GM20431 (cell line): ENCODE measurements around the gene AFTPH.

Experiments used
- in situ Hi-C: fragments of 300-500 bp; cut with MseI, MboI; formaldehyde crosslinking; loops from one replicate; pipeline ENCODE4 v1.15.0; 2020; ENCODE audit warnings: low sequenced_read_pairs; ENCODE audit not compliant: unreplicated experiment

Gene AFTPH

DNA sequence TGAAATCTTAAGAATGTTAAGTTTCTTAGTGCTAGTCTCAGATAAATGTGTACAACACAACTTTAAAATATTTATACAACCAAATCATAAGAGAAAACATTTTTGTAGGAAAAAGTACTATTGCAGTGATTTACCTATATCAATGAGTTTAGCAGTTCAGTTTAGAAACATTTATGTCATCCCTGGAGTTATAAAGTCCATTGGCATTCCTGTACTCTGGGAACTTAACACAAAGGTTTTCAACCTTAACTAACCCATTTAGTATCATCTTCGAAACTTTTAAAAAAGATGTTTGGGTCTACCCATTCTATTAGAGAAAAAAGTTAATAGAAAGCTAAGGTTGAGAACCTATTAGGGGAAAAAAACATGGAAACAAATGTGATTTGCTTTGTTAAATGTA lies 10.9 kb downstream of the AFTPH start:
- in situ Hi-C loops: no loop called here

DNA sequence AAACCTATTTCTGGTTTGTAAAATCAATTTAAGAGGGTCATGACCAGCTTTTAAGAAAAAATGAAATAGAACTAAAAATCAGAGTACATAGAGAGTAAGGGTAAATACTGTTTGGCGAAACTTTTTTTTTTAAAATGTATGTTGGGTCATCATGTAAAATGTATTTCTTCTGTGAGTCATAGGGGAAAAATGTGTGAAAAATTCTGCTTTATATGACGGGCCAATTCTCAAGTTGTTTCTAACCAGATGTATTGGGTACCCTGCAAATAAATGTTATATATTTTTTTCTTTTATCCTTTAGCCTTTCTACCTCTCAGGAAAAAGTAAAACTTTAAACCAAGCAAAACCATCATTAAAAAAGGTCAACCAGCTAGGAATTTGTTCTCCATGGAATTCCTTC lies 13.9 kb downstream of the AFTPH start:
- in situ Hi-C loops: no loop called here

DNA sequence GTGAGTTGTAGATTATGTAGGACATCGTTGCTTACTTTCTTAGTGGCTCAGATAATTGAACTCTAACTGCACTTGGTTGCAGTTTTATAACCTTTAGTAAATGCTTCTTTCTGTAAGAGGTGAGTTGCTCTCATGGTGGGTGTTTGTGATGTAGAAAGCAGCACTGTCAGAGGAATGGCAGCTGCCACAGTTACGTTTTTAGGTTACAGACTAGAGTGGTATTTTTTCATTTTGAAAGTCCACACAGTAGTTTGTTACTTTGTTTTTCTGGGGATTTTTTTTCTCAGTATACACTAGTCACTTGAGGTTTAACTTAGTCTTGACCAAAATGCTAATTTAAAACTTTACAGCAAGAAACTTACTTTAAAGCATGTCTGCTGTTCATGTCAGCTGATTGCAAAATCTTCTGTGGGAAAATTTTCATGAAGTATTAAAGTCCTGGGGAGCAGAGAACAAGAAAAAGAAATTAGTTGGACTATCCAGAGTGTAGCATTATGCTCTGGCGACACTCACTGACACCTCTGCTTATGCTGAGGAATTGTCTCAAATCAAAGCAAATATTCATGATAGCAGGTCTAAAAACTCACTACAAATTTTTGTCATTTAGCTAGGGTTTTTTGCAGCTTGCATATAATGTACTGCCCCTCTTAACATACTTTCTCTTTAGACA lies 14.8 kb downstream of the AFTPH start:
- in situ Hi-C loops: no loop called here

DNA sequence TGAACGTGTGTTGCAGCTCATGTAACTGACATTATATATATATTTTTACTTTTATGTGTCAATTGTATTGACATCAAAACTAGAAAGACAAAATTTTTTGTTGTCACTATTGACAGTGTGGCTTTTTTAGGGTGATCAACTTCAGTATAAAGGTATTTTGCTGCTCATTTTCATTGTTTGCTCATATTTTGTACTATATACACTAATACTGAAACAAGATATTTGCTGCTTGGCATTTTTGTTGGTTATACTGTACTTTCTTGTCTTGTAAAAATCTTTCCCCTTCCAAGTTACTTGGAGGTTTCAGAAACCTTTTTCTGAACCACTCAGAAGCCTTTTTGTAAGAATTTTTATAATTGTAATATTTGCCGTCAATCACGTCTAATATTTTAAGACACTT lies 16.5 kb downstream of the AFTPH start:
- in situ Hi-C loops: no loop called here

DNA sequence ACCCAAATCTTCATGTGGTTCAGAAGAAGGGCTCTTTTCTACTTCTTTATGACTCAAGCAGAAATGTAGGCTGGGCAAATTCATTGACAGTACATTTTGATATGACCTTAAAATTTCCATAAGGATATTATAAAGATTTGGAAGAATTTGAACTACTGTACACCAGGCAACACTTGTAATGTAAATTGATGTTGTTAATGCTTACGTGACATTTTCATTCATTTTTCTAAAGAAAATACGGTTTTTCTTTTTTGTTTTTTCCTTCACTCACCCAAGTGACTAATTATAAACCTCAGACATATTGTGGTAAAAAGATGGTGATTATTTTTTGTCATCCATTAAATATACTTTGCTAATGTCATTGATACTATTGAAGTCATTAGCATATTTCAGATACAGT lies 17.4 kb downstream of the AFTPH start:
- in situ Hi-C loops: no loop called here

DNA sequence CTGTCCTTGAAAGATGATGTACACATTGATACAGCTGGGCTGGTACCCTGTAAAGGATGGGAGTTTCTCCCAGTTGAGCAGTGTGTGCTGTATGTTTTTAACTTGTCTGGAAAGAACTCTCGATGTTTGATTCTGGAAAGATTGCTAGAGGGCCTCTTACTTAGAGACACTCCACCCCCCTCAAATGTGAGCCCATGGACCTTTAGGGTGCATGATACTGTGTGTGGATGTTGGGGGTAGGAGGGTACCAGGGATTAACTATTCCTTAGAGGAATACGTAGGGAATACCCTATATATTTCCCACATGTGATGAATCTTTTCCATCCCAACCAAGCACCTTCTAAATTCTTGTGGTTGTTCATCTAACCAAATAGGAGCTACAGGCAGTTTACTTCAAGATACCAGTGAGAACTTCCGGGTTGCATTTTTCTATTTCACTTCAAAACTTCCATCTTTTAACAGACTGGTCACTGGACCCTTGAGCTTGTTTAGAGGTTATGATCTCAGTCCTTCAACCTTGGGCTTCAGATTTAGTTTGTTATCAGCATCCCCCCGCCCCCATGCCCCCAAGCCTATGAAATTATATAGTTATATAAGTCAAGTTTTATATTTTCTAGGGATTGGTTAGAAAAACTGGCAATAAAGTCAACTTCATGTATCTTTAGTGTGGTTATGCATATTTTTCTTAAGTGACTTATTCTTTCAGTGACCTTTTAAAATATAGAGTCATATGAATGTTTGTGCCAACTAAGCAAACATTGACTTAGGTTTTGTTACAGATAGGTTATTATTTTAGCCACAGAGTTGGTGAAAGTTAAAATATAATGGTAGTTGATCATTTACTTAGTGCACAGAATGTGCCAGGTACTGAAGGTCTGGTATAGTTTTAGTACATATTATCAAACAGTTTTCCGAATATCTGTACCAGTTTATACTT lies 18.2 kb downstream of the AFTPH start:
- in situ Hi-C loops: no loop called here

DNA sequence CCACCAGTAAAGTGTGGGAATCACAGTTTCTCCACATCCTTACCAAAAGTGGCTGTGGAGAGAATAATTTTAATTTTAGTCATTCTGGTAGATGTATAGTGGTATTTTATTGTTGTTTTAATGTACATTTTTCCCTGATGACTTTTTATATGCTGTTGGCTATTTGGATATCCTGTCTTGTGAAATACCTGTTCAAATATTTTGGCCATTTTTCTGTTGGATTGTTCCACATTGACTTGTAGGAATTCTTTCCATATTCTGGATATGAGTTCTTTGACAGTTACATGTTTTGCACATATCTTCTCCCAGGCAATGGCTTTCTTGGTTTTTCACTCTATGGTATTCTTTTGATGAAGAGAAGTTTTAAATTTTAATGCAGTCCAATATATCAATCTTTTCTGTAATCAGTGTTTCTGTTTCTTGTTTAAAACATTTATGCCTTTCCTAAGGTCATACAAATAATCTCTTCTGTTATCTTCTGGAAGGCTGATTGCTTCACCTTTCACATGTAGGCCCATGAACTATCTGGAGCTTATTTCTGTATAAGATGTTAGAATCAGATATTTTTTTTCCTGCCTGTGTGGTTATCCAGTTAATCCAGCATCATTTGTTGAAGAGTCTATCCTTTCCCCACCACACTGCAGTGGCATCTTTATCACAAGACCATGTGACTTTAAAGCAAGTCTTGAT lies 19.0 kb downstream of the AFTPH start:
- in situ Hi-C loops: no loop called here

DNA sequence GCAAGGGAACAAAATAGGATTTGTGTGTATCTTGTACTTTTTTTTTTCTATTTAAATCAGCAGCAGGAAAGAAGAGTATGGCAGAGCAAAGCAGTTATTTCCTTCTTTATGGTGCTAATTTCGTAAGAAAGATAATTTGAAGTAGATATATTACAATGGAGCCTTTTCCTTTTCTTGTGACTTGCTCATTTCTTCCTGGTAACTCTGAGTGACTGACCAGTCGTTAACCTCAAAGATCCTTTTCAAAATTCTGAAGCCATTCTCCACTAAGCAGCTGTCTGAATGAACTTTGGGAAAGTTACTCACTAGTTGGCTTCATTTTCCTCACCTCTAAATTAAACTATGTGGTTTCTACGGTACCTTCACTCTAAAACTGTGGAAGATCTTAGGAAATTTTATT lies 24.6 kb downstream of the AFTPH start:
- in situ Hi-C loops: no loop called here

DNA sequence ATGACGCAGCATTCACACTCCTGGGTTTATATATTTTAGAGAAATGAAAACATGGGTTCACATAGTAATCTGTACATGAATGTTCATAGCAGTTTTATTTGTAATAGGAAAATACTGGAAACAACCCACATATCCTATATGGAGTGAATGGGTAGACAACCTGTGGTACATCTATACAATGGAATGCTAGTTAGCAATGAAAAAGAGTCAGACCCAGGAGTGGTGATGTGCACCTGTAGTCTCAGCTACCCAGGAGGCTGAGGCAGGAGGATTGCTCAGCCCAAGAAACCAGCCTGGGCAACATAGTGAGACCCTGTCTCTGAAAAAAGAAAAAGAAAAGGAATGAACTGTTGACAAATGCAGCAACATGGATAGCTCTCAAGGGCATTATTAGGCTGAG lies 25.9 kb downstream of the AFTPH start:
- in situ Hi-C loops: no loop called here

DNA sequence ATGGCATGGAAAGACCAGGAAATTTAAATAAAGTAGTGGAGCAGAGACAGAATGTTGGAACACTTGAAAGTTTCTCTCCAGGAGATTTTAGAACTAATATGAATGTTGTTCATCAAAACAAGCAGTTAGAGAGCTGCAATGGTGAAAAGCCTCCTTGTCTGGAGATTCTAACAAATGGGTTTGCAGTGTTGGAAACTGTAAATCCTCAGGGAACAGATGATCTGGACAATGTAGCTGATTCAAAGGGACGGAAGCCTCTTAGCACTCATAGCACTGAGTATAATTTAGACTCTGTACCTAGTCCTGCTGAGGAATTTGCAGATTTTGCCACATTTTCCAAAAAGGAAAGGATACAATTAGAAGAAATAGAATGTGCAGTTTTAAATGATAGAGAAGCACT lies 27.7 kb downstream of the AFTPH start:
- in situ Hi-C loops: no loop called here

DNA sequence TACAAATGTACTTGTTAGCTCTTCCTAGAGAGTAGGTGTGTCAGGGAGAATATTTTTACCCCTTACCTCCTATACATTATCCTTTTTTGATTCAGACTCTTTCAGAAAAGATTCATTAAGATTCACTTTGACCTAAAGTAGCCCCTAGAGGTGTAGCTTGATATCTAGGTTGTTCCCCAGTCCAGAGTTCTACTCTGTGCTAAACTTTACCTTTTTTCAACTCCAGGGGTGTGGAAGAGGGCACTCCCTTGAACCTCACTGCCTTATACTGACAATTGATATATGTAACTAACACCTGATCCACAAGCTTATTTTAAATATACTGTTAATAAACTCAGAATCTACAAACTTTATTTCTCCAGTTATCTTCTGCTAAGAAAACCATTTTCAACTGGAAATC lies 30.0 kb downstream of the AFTPH start:
- in situ Hi-C loops: no loop called here

DNA sequence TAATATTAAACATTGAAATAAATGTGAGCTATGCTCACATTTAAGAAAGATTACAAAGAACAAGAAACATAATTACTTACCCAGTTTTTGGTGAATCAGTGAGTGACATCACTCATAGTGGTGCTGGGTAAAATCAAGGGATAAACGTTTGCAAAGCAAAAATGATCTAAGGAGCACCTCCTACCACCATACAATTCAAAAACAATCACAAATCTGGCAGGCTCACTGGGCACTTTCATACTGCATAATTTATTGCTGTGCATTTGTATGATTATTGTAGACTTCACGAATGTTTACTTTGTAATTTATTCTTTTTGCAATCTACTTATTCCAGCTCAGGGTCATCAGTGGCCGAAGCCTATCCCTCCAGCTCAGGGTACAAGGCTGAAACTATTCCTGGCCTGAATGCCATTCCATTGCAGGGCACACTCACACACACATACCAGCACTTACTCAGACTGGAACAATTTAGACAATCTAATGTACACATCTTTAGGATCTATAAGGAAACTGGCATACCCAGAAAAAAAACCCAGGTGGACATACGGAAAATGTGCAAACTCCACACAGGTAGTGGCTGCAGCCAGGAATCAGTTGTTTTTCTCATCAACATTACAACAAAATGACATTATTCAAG lies 34.4 kb downstream of the AFTPH start:
- in situ Hi-C loops: no loop called here

DNA sequence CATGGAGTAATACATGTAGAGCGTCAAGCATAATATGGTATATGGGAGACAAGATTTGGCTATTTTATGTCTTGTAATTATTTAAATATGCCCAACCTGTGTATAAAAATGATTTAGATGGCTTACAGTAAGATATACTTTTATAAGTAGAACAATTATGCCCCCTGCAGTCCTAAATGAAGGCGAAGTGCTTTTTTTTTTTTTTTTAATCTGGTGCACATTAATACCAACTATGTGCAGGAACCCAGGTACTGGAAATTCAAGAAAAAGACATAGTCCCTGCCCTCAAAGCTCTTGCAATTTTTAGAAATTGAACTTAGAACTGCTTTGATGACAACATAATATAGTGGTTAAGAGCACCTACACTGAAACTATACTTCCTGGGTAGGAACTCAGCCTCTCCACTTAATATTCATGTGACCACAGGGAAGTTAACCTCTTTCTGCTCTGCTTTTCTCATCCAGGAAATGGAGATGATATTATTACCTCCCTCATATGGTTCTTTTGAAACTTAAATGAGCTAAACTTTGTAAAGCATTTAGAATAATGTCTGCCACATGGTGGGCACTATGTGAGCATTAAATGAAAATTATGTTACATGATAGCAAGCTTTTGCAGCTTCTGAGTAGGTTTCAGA lies 38.1 kb downstream of the AFTPH start:
- in situ Hi-C loops: no loop called here

DNA sequence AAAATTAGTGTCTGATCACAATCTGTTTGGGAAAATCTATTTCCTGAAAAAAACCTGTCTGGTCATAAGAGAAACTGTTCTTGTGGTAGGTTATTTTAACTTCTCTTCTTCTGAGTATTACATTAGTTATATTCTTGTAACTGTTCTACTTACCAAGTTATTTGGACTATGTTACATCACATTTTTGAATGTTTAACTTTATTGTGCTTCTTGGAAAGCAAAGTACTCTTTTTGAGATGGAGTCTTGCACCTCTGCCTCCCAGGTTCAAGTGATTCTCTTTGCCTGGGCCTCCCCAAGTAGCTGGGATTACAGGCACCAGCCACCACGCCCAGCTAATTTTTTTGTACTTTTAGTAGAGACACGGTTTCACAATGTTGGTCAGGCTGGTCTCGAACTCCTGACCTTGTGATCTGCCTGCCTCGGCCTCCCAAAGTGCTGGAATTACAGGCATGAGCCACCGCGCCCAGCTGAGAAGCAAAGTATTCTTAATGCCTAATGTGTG lies 39.4 kb downstream of the AFTPH start:
- in situ Hi-C loops: no loop called here

DNA sequence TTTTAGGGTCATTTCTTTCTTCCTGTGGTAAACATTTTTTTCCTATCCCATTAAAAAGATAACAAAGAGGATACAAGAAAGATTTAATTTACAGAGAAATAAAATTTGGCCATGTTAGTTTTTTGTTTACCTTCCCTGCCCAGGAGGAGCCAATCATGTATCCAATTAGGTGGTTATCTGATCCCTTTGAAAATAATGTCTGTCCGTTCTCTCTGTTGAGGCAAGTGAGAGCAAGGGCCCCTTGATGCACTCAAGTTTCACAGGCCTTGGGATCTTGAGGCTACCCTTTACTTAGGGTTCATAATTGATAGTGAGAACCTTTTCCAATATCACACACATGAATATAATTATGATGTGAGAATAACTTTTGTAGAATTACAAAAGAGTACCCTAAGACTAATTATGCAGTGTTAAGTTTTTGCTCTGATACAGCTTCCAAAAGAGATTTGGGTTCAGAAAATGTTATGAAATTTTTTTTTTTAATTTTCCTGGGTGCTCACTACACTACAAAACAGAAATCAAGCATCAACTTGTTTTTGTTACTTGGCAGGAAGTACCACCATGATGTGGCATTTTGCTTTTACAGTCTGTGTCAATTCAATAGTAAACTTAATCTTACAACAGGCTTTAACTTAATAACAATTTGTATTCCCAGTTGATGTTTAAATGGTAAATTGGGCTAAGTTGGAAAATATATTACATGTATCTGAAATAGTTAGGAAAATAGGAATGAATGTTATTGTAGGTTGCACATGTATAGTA lies 42.0 kb downstream of the AFTPH start:
- in situ Hi-C loops: no loop called here

DNA sequence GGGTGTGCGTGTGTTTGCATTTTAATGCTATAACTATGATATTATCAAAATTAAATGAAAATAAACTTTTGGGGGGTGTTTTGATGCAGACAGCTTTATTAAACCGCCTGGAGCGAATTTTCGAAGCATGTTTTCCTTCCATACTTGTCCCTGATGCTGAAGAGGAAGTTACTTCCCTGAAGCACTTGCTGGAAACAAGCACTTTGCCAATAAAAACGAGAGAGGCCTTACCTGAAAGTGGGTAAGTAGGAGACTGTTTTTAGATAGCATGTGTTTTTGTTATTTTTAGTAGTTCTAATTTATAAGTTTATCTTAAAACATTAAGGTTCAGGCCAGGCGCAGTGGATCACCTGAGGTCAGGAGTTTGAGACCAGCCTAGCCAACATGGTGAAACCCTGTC lies 43.3 kb downstream of the AFTPH start:
- in situ Hi-C loops: no loop called here

DNA sequence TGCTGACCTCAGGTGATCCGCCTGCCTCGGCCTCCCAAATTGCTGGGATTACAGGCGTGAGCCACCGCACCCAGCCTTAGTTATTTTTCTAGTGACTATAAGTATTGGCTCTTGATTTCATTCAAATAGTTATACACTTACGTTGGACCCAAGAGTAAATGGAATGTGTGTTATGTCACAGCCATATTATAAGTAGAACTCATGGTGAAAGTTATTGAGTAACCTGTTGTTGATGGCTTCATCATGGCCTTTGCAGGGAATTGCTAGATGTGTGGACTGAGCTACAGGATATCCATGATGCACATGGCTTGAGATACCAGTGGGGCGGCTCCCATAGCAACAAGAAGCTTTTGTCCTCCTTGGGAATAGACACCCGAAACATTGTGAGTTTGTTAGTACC lies 44.7 kb downstream of the AFTPH start:
- in situ Hi-C loops: no loop called here

DNA sequence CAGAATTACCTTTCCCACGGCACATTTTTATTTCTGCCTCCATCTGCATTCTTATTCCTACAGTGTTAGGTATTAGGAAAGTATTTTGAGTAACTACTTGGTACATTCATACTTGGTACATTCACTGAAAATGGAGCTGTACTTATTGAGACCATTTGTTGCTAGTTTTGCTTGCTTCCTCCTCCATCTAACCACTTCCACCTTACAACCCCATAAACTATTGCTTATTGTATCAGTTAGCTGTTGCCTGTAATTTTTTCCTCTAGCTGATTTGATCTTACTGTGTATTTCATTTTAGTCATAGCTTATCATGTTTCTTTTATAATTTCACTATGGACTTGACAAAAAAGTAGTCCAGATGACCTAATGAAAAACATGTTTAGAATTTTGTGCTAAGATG lies 50.7 kb downstream of the AFTPH start:
- in situ Hi-C loops: no loop called here

DNA sequence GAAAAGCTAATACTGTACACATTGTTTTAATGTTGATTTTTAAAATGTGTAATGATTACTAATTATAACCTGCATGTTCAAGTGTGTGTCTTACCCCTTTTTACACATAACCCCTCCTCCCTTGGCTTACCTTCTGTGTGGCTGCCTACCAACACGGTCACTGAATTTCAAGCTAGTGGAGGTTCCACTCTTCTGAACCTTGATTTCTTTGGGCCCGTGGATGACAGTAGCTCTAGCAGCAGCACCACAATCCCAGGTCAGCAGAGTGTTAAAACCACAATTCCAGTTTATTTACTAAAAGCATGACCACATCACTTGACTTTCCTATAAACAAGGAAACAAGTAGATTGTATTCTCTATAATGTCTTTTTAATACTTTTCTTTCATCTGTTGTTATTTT lies 56.9 kb downstream of the AFTPH start:
- in situ Hi-C loops: no loop called here
